MCF 10A (cell line): ENCODE data around the gene CNNM3. TPM values are rescaled to one million over a fixed set of nuclear protein-coding genes. Genes with fewer than 3 reads are reported as not detected.

ENCODE experiments used
- BruUV-seq: library from RNA; stranded (reverse); fragments of 400-500 nt; replicated peaks from 2 replicates; lab custom pipeline; 2021; lab: Mats Ljungman, UMichigan
- CTCF ChIA-PET: fragments of 300-600 bp; sonication (Branson Sonifier 250); formaldehyde crosslinking; extraction: SDS; loops from one replicate; lab custom pipeline; 2021; ENCODE audit warnings: antibody characterized with exemption, inconsistent platforms; lab: Yijun Ruan, JAX
- POLR2A ChIA-PET: fragments of 300-600, 350-650 bp; sonication (Branson Sonifier 250); formaldehyde crosslinking; extraction: SDS; loops from one replicate; lab custom pipeline; 2020; ENCODE audit warnings: antibody characterized with exemption, inconsistent platforms; lab: Yijun Ruan, JAX
- DNase-seq: peaks from one replicate; pipeline ENCODE4 v3.0.0-alpha.2; 2018; ENCODE audit not compliant: unreplicated experiment
- H3K27ac Mint-ChIP-seq: one replicate; pipeline ENCODE4 v1.8.0; 2022; ENCODE audit warnings: mild to moderate bottlenecking, low read depth, mixed read lengths; ENCODE audit not compliant: unreplicated experiment
- H3K27me3 Mint-ChIP-seq: one replicate; pipeline ENCODE4 v1.8.0; 2022; ENCODE audit warnings: mixed read lengths; ENCODE audit not compliant: insufficient read depth, unreplicated experiment
- H3K36me3 Mint-ChIP-seq: one replicate; pipeline ENCODE4 v1.8.0; 2022; ENCODE audit warnings: mild to moderate bottlenecking, moderate library complexity, mixed read lengths; ENCODE audit not compliant: insufficient read depth, unreplicated experiment
- H3K4me1 Mint-ChIP-seq: one replicate; pipeline ENCODE4 v1.8.0; 2022; ENCODE audit warnings: mixed read lengths; ENCODE audit not compliant: insufficient read depth, unreplicated experiment
- H3K4me3 Mint-ChIP-seq: one replicate; pipeline ENCODE4 v1.8.0; 2022; ENCODE audit warnings: mild to moderate bottlenecking, moderate library complexity, mixed read lengths; ENCODE audit not compliant: unreplicated experiment
- H3K9me3 Mint-ChIP-seq: one replicate; pipeline ENCODE4 v1.8.0; 2022; ENCODE audit warnings: mixed read lengths; ENCODE audit not compliant: unreplicated experiment
- intact Hi-C: fragments of 100-400 bp; cut with micrococcal nuclease; formaldehyde crosslinking; loops from 2 replicates; pipeline ENCODE4 v1.14.1; 2022
- total RNA-seq: library from RNA; stranded (reverse); gene quantifications from 2 replicates; pipeline ENCODE4 v1.2.3, GENCODE V29; 2022
- TF ChIP-seq, protein P1 (sequence below): fragments of 200-600 bp; IDR thresholded peaks from one replicate; pipeline ENCODE4 v1.8.0; 2022; ENCODE audit warnings: antibody characterized with exemption, mild to moderate bottlenecking; ENCODE audit not compliant: unreplicated experiment

CNNM3 gene
- total RNA-seq, 1 experiment from 2014 or later, result 9.1 TPM

DNA sequence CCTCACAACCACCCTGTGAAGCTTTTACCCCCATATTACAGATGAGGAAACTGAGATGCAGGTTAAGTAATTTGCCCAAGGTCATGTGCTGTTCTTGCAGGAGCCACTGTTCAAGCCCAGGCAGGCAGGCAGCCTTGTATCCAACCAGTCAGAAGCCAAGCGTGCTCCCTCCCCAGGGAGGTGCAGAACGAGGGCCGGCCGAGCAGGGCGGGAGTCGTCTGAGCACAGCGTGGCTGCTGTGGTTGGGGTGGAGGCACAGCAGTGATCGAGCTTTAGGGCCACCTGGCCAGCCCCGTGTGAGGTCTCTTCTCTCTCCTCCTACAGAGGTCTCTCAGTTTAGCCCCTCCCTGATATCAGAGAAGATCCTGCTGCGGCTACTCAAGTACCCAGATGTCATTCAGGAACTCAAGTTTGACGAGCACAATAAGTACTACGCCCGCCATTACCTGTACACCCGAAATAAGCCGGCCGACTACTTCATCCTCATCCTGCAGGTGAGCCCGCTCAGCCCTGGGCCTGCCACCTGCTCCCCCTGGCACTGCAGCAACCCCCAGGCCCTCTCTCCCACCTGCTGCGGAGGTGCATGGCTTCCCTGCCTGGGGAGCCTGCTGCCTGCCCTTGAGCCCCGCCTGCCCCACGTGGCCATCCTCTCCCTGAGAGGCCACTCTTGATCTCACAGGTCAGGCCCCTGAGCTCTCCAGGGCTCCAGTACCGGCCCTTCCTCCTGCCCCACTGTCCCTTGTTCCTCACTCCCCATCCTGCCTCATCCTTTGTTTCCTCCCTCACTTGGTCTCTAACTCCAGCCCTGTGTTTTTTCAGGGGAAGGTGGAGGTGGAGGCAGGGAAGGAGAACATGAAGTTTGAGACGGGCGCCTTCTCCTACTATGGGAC lies 17.1 kb upstream of the CNNM3 start:
- intact Hi-C loops, result no loop called here
- no peak overlapping the region for H3K4me3 Mint-ChIP-seq
- CTCF ChIA-PET, result interaction anchor here (0.6 to 2.6 kb wide), 8 partner anchors 15 to 195 kb away, joined by 3 to 15 read pairs (median 4); no protein-coding TSS in a partner anchor
- H3K36me3 Mint-ChIP-seq, result no peaks in the 10 kb centered on the region
- BruUV-seq, result no TSS peak
- POLR2A ChIA-PET, result interaction anchor here (1.9 kb wide), 1 partner anchor 12 kb away, joined by 5 read pairs; no protein-coding TSS in a partner anchor
- no peaks in the 10 kb centered on the region for H3K4me1 Mint-ChIP-seq
- no peak for DNase-seq
- H3K27me3 Mint-ChIP-seq, result no peaks in the 10 kb centered on the region
- H3K9me3 Mint-ChIP-seq, result no peaks in the 10 kb centered on the region
- TF ChIP-seq, protein P1, sequence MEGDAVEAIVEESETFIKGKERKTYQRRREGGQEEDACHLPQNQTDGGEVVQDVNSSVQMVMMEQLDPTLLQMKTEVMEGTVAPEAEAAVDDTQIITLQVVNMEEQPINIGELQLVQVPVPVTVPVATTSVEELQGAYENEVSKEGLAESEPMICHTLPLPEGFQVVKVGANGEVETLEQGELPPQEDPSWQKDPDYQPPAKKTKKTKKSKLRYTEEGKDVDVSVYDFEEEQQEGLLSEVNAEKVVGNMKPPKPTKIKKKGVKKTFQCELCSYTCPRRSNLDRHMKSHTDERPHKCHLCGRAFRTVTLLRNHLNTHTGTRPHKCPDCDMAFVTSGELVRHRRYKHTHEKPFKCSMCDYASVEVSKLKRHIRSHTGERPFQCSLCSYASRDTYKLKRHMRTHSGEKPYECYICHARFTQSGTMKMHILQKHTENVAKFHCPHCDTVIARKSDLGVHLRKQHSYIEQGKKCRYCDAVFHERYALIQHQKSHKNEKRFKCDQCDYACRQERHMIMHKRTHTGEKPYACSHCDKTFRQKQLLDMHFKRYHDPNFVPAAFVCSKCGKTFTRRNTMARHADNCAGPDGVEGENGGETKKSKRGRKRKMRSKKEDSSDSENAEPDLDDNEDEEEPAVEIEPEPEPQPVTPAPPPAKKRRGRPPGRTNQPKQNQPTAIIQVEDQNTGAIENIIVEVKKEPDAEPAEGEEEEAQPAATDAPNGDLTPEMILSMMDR, result no peak
- H3K27ac Mint-ChIP-seq, result no peak overlapping the region

DNA sequence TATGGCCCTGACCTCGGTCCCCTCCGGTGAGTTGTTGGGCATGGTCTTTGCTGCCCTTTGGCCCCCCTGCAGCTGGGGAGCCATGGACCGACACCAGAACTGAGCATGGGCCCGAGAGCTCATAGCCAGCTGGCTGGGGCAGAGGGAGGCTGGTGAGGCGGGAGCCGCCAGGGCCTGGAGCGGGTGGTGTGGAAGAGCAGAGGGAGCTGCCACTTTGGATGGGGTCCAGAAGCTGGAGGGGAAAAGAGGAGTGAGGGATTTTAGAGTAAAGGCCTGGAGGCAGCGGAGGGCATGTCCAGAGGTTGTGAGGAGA lies 16.5 kb upstream of the CNNM3 start:
- CTCF ChIA-PET, result interaction anchor here (0.5 to 2.6 kb wide), 17 partner anchors 10 to 387 kb away, joined by 3 to 16 read pairs (median 4); no protein-coding TSS in a partner anchor
- Mint-ChIP-seq H3K9me3 (no peaks in the 10 kb centered on the region), H3K4me1 (no peaks in the 10 kb centered on the region)

DNA sequence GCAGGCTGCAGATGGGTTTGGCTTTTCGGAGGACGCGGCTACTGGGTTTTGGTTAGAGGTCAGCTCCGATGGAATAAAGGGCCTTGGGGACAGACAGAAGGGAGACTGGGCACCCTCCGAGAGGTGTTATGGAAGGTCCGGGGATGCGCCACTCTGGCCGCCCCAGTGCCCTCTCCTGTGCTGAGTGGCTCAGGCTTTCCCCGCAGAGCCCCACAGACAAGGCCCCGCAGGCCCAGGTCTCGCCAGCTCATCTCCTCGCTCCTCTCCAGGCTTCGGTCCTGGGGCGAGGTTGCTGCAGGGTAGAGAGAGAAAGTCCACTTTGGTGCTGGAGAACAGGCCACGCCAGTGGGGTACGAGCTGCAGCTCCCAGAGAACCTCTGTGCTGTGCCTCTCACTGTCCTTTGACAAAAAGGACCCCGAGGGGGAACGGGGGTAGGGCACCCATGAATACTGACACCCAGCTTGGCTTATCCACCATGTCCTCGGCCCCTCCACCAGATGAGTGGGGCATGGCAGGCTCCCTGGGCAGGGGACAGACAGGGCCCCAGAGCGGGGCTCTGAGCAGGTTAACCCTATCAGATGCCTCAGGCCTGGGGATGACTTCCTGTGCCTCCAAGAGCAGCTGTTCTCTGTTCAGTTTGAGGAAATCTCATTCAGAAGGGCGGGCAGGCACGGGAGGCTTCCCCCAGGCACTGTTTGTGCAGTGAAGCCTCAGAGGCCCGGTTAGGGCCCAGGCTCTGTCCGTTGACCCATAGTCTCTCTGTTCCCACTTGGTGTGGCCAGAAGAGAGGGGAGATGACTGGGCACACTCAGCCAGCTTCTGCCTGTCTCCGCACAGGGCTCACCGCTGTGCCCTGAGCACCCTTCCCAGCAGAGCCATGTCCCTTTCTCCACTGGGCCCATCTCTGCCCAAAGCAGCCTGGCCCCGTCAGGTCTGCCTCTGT lies 15.7 kb upstream of the CNNM3 start:
- no TSS peak for BruUV-seq
- ChIA-PET POLR2A (interaction anchor here (0.5 to 1.0 kb wide), 4 partner anchors 15 to 198 kb away, joined by 3 to 4 read pairs (median 4); no protein-coding TSS in a partner anchor), CTCF (interaction anchor here (0.5 to 2.6 kb wide), 35 partner anchors 9 to 664 kb away, joined by 3 to 16 read pairs (median 4); no protein-coding TSS in a partner anchor)
- no peaks in the 10 kb centered on the region for H3K27me3 Mint-ChIP-seq
- DNase-seq, result no peak
- H3K9me3 Mint-ChIP-seq, result no peaks in the 10 kb centered on the region
- no peaks in the 10 kb centered on the region for H3K4me1 Mint-ChIP-seq
- no peaks in the 10 kb centered on the region for H3K36me3 Mint-ChIP-seq
- H3K27ac Mint-ChIP-seq, result no peak overlapping the region
- TF ChIP-seq, protein P1, result no peak
- no peak overlapping the region for H3K4me3 Mint-ChIP-seq
- intact Hi-C loops, result loop anchor here (1.0 to 10.0 kb wide), 3 partner anchors 40 to 183 kb away; partner anchors contain the start of gene CNNM4

More for the DNA sequence above, 16.5 kb upstream of the CNNM3 start:
- POLR2A ChIA-PET, result no interaction called here
- no peaks in the 10 kb centered on the region for H3K27me3 Mint-ChIP-seq
- BruUV-seq, result no TSS peak
- H3K4me3 Mint-ChIP-seq, result no peak overlapping the region
- intact Hi-C loops, result no loop called here
- no peaks in the 10 kb centered on the region for H3K36me3 Mint-ChIP-seq
- H3K27ac Mint-ChIP-seq, result no peak overlapping the region
- no peak for DNase-seq
- TF ChIP-seq, protein P1, result no peak
